Kidney capillary endothelial cell (primary cell): ENCODE results near the gene DAP.
A peak's percentile ranks its signal among the peaks of the same experiment; 100 is the strongest.
"Not testable (repeated sequence)": the region's sequence is repeated elsewhere in the genome, so short reads cannot be mapped to it uniquely, and the experiment has no call there.

Experiments
- DNase-seq: peaks from one replicate; pipeline ENCODE4 v3.0.0-alpha.2; 2018; ENCODE audit warnings: low spot score

Gene DAP, protein sequence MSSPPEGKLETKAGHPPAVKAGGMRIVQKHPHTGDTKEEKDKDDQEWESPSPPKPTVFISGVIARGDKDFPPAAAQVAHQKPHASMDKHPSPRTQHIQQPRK

DNA sequence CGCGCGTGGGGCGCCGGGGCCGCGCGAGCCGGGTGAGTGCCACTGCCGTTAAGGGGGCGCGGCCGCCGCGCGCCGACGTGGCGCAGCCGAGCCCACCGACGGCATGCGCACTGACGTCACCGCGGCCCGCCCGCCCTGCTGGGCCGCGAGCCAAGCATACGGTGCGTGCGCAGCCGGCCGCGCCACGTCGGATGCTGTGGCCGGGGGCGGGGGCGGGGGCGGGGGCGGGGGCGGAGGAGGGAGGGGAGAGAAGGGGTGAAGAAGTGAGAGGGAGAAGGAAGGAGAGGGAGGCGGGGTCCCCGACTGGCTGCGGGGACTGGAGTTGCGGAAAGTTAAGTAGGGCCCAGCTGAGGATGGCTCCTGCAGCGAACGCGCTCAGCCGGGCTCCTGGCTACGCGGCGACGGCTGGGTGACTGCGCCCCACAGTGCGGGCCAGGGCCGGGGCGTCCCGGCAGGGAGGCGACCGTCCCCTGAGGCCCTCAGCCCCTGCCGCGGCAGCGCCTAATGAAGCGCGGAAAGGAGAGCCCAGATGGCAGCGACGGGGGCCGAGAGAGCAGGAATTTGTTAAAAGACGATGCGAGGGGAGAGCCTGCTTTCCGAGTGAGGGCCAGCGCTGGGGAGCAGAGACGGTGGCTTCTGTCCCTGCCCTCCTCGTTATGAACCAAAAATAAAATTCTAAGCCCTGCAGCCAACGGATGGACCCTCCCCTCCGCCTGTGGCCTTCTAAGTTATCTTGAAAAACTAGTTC, at the start of gene DAP:
Gene DAP (minus strand): TSS at position 50 of the 748 bp plus-strand sequence. CDS start 166 bp downstream, outside the sequence.
- peak; percentile 83 for DNase-seq

DNA sequence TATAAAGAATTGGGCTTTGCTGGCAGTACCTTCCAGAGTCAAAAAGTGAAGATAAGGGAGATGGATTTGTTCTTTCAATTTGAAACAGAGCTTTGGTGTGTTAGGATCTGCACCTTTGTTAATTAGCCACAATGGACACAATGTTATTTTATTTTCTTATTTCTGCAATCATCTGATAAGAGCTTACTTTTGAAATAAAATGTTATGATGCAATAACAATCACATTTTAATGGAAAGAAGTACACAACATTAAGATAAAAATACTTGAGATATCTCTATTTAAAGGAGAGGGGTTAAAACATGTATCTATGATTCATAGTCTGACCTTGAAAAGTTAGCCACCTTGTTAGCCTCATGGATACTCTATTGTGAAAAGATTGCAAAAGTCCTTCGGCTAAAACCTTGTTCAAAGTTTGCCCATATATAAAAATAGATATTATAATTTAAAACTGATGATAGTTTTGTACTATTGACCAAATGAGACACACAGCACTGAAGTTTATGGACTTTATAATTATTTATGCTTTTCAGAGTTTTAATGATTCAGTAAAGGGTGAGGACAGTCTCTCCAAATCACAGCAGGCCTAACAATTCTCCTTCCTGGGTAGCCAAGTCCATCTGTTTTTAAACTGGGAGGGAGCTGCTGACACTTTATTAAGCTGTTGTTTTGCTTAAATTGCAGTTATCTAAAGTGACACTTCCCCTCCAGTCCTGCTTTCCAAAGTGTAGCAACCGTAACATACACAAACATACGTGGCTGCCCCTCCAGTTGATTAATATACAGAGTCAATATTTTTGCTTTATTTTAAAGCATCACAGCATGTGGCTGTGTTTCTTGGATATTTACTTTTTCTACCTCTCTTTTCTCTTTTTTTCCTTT, 47.6 kb upstream of the DAP start:
- no peak for DNase-seq

DNA sequence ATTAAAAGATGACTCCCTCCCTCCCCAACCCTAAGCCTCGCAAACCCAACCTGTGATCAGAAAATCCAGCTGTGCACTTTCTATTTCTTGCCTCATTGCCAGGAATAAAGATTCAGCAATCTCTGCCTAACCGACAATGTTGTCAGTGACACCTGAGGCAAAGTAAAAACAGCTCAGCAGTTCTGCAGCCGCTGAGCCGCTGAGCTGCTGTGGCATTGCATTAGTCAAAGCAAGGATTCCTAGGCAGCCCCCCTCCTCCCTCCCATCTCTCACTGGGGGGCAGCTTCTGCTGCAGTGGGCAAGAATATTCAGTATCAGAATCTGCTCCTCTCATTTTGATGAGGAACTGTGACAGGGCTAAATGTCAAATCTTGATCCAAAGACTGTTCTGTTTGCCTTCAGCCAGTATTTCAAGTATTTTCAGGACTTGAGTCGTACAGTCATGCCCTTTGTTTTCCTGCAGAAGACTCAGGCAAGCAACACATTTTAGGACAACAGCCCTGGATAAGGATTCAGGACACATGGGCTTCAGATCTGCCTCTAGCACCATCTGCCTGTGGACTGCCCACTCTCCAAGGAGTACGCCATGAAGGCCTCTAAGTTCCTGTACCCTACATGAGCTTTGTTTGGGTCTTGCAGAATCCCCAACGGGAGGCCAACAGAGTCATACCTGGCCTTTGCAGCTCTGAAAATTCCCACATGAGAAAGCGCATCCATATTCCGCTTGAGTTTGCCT, 41.1 kb upstream of the DAP start:
- no peak for DNase-seq

DNA sequence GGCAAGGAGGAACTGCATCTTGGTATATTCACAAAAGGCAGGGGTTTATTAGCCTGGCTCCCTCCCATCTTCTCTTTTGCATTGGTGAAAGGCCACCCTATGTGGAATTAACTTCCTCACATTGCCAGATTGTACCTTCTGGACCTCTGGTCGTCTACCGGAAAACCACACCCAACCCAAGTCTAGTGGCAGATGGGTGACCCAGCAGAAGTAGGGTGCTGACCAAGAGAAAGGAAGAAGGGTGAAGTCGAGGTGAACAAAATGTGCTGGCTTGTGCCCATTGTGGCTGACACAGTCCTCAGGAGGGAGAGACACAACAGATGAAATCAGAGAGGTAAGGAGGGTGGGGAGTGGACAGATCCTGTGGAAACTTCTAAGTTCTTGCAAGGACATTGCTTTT, 39.8 kb upstream of the DAP start:
- DNase-seq: no peak

DNA sequence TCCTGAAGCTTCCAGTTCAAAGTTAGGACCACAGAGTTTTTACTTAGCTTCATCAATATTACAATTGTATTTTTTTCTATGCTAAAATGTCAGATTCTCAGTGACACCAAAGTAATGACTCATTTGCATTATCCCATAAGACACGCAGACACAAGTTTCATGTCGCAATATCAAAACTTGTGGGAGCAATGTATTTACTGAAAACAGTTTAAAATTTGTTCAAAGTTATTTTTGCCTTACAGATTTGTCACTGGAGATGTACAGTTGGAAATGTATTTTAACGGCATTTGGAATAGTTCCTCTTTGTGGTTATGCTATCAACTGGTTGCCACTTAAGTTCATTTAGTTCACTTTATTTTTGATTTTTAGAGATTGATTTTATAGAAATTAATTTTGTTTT, 36.2 kb upstream of the DAP start:
- DNase-seq: no peak

DNA sequence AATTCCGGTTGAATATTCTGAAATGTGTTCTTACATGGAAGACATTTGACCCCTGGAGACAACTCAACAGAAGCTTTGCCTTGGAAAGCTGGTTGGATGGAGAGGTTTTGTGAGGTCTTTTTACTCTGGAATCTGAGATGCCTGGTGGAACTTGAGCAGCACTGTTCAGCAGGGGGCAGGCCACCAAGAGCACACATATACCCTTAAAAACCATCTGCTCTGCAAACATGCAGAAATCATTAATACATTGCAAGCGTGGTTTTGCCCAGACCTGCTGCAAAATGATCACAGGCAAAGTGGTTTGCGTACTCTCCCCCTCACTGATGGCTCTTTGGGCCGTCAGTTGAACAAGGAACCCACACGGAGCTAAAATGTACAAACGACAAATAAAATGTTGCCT, 32.8 kb upstream of the DAP start:
- no peak for DNase-seq

DNA sequence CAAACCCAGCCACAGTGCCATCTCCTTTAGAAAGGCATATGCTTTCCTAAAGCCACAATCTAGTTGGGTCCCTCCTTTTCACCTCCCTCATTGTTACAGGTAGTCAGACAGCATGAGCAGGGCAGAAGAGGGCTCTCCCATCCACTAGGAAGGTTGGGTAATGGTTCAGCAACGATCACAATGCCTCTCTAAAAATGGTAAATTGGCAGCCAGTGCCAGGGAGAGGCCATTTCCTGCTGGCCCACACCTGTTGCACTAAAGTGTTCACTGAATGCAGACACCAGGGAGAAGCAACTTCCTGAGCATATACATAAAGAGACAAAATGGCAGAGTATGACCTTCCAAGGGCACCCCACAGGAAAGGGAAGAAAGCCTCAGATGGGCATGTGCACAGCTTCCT, 31.3 kb upstream of the DAP start:
- no peak for DNase-seq

DNA sequence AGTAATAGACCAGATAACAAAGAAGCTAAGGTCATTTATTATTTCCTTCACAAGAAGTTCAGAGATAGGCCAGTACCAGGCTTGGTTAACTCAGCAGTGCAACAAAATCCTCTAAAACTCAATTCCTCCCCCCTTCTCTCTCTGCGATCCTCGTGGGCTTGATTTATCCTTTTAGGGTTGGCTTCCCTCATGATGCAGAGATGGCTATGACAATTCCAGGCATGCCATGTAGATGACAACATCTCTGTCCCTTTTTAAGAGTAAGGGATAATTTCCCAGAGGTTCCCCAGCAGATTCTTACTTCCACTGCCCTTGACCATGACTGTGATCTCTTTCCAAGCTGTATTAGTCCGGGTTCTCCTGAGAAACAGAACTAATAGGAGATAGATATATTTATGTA, 28.7 kb upstream of the DAP start:
- no peak for DNase-seq

DNA sequence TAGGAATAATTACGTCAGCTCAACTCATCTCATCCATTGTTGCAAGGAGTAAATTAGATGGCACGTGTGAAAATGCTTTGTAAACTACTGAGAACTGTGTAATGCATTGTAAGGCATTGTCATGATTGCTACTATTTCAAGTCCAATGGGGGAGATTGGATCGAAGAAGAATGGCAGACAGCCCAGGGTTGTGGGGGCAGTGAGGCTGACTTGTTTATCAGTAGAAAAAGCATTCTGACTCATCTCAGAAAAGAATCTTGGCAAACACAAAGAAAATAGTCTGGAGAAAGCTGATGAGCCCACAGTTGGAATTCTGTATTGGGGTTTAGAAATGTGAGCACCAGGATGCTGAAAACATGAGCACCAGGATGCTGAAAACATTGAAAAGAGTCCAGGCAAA, 28.0 kb upstream of the DAP start:
- peak; percentile 3 for DNase-seq

DNA sequence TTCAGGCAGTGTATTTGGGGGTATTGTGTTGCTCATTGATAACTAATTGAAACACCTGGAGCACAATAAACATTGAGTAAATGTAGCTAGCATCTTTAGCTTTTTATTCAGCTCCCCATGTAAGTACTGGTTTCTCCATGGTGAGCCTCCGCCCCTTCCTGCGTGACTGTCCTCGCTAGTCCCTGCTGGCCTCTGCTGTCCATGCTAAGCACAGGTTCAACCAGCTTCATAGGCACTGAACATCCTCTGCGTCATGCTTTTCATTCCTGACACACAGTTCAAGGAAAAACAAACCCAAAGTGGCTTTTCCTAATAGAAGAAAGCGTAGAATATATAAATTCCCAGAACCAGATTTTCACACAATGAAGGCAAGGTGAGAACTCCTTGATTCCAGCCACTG, 27.3 kb upstream of the DAP start:
- no peak for DNase-seq

DNA sequence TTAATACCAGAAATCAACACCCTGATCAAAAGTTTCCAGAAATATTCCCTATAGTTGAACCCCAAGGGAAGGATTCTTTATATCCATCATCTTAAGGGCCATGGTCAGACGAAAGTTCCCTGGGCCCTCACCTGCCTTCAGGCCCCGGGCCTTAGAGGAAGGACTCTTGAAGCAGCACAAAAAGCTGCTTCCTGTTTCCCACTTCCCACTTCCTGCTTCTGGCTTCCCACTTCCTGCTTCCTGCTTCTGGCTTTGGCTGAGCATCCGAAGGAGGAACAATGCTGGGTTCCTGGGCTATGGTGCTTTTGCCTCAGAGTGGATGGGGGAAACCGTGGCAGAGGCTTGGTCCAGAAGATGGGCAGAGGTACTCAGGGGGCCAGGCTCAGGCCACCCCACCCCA, 25.8 kb upstream of the DAP start:
- no peak for DNase-seq

DNA sequence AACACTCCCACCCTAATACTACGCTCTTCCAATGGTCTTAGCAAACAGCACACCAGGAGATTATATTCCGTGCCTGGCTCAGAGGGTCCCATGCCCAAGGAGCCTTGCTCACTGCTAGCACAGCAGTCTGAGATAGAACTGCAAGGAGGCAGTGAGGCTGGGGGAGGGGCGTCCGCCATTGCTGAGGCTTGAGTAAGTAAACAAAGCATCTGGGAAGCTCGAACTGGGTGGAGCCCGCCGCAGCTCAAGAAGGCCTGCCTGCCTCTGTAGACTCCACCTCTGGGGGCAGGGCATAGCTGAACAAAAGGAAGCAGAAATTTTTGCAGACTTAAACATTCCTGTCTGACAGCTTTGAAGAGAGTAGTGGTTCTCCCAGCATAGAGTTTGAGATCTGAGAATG, 19.2 kb upstream of the DAP start:
- DNase-seq: not testable (repeated sequence)

DNA sequence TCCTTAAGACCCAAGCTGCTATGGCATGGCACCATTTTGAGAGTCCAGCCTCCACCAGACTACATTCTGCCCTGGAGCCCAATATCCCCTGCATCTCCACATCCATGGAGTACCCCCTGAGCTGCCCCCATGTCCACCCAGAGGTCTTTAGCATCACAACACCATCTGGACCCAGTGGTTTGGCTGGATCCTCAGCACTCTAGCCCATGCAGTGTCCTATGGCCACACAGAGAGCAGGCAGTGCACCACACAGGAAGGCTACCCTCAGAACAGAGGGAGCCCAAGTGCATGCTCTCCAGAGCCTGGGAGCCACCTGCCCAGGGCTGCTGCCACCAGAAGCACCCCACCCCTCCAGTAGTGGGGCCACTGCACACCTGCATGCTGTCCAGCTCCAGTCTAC, 18.6 kb upstream of the DAP start:
- no peak for DNase-seq

DNA sequence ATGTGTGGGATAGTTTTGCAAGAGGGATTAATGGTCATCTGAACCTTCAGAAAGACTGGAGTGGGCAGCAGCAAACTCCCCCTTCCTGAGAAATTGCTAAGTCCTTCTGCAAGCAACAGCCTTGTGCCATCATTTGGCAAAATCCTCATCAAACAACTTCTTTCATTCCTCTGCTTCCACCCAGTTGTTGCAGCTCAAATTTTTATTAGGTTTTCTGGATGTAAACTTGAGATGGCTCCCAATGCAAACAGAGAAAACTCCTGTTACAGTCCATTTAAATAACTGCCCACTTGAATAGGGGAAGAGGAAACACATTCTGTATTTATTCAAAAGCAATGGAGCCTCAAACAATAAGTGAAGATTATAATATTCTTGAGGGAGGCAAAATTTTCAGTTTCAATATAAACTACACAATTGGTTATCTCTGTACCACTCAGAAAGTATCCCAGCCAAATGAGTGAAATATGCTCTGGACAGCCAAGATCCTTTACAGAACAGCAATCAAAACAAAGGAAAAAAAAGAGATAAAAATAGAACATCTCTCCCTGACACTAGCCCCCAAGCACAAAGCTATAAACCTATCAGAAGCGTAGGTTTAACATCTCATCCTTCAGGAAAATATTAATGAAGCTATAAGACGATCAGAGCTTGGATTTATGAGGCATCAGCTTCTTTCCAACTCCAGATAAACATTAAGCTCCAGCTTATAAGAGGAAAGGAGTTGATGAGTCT, 17.3 kb upstream of the DAP start:
- DNase-seq: no peak

DNA sequence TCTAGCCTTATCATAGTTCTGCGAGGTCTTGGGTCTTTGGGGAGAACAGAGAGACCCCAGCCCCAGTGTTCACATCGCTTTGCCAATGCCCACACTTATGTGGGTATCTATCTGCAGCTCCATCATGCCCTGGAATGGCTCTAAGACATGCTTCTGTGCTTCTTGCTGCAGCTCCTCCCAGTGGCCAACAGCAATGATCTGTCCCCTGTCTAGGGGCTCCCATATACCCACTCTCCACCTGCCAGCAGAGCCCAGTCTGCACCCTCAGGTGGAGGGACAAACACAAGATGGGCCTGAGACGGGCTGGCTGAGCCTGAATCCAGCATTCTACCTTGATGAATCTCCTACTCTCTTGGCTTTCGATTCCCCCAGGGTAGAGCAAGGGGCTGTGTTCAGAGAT, 14.6 kb upstream of the DAP start:
- no peak for DNase-seq

DNA sequence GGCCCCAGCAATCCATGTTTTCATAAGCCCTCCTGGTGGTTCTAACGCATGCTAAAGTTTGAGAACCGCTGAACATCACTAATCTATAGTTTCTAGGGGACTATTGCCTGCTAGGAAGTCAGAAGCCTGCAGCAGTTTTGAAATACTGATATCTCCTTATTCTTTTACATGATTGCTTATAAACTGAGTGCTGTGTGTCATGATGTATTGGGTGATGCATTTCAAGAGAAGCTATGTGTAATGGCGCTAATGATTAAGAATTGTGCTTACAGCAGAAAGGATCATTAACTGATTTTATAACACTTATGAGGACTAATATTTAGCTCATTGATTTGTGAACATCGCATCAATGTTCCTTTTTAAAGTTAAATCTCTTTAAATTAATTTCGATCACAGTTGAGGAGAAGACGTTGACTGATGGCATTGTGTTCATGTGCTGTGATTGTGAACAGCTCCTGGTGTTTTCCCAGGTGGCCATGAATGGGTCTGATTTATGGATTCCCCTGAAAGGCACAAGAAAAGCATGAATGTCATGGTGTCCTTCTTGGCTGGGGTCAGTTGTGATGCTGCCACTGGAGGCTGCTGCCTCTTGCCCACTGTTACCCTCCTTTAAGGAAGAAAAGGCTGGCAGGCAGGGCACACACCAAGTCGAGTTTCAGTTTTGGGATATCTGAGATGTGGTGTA, 12.0 kb upstream of the DAP start:
- DNase-seq: no peak

DNA sequence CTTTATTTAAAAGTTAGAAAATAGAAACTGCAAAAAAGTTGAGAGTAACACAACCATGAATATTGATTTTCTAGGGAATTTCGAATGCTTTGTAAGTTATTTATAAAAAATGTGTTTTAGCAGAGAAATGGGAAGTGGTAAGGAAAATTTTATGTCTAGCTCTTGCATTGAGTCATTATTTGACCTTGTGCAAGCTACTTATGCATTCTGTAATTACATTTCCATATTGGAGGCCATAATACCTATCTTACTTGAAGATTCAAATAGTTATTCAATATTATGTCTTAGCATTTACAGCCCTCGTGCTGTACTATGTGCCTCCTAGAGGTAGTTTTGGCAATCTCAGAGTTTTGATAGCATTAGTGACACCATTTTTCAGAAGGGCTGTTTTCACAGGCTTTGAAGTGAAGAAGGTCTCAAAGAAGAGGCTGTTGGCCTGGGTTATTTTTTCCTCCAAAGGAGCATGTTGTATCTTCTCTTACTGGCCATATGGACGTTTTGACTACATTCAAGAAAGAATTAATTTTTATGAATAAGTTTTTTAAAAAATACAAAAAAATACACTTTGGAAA, 7.4 kb upstream of the DAP start:
- DNase-seq: no peak

DNA sequence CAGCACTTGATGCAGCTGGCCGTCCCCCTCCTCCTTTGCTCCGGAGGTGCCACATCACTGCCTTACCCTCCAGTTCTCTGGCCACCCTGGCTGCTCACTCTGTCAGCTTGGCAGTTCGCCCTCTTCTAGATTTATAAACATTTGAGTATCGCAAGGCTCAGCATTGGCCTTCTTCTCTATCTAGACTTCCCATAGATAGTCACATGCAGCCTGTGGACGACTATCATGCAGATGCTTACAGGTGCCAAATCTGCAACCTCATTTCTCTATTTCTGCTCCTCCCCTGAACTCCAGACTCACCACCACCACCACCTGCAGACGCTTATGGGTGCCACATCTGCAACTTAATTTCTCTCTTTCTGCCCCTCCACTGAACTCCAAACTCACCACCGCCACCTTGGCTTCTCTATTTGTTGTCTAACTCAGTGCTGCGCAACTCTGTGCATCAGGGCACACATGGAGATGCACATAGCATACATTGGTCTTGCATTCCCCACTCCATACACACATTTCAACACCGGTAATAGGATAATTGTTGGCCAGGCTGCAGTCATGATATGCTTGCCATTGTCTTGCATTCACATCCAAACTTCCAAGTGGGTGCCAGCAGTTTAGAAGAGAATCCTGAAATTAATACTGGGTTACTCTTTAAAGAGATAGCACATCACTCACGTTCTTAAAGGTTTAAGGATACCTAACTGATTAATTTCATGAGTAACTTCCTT, 1.9 kb upstream of the DAP start:
- no peak for DNase-seq

DNA sequence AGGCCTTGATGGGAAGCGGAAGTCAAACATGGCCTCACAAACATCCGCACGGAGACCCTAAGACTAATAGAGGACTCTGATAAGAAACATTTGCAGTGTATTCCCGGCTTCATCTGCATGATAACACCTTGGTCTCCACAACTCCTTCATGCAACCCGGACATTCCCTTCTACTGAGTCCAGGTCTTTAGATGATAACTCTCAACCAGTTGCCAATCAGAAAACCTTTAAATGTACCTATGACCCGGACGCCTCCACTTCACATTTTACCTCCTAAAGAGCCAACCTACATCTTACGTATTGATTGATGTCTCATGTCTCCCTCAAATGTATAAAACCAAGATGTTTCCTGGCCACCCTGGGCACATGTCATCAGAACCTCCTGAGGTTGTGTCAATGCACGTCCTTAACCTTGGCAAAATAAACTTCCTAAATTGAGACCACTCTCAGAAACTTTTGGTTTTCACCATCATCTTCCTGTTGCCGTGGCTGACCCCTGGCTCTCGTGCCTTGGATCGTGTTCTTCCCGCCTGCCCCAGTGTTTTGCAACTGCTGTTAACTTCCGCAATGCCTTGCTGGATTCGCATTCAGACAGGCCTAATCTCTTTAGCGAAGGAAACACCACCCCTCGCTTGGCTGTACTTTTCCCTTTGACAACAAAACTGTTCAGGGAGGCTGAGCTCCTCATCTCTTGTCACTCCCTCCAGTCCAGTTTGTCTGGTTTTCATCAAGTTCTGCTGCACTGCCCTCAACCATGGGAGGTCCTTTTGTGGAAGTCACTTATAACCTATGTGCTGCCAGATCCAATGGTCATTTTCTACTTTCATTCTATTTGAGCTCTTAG, 1.1 kb upstream of the DAP start:
- no peak for DNase-seq

DNA sequence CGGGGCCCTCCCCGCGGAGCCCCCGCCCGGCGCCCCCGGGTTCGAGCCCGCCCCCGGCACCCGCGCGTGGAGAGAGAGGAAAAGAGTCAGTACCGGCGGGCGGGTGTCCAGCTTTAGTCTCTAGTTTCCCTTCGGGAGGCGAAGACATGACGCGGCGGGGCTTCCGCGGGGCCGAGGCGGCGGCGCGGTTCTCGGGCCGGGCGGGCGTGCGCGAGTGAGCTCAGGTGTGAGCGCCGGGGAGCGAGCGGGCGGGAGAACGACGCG, 181 bp downstream of the DAP start:
- peak; percentile 13 for DNase-seq
